GM10266 (cell line): ENCODE measurements around the gene FOXI2.

Experiments used
- DNase-seq: peaks from one replicate; pipeline ENCODE4 v3.0.0; 2012; ENCODE audit errors: extremely low spot score
- CTCF ChIP-seq: IDR thresholded peaks from 2 replicates; pipeline ENCODE4 v1.5.1; 2012; ENCODE audit warnings: mild to moderate bottlenecking, low read depth; ENCODE audit not compliant: control insufficient read depth, insufficient read depth; ENCODE audit errors: missing control alignments

Gene FOXI2

DNA sequence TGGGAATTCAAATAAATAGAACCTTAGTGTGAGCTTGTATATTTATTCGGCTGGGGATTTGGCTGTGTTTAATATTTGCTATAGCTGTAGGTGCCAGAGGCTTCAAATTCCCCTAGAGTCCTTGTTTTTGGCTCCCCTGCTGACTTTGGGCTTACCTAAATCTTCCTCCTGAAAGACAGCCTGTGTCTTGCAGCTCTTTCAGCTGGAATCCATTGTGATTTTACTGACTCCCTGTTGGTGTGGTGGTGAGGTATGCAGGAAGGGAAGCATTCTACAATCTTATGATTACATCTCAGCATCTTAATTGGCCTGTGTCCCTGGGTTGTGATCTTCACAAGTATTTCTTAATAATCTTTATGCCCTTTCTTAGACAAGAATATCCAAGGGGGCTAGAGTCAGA is 25.9 kb downstream of the FOXI2 start:
- DNase-seq, result no peak
- no peak for TF ChIP-seq CTCF

DNA sequence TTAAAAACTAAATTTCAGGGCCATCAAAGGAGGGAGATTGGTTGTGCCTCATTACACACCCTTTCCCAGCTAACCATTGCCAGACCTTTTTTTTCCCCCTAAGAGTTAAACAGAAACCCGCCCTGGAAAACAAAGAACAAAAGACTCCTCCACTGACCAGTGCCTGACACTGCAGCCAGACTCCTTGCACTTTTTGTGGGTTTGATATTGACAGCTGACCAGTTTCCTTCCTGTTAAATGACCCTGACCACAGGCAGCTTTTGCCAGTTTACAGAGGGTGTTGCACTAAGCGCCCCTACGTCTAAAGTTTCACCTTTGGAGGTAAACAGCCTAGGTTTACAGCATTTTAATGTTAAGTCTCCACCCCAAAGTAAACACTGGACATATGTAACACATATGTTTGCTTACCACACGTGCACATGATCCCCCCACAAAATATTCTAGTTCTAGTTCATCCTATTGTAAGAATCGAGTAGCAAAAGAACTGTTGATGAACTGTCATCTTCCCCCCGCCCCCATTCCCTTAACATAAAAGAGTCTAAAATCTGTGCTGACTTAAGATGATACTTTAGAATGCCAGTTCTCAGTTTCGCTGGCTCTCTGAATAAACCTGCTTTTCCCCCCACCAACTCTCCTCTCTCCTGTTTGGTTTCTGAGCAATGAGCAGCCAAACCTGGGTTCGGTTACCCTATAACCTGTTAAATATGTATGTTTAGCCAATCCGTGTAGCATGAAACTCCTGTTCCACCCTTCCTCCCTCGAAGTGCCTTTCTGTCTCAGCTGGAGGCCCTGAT is 38.0 kb downstream of the FOXI2 start:
- TF ChIP-seq CTCF, result no peak
- no peak for DNase-seq

GRCh38 chr10:127776816-127777215 is 39.8 kb downstream of the FOXI2 start:
- TF ChIP-seq CTCF, result no peak
- no peak for DNase-seq

DNA sequence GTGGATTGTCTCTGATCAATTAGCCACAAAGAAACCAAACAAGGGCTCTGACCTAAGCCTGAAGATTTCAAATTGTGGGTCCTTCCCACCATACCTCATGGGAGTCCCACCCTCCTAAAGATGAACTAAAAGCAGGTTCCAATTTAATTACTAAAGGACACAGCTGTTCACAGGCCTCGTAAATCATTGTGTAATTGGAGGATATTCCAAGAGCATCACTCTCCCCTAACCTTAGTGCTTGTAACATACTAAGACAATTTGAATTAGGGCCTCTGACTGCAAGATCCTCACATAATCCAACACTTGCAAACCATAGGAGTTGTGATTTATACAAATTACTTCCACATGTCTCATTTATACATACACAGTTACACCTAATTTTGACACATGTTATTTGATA is 44.4 kb downstream of the FOXI2 start:
- no peak for TF ChIP-seq CTCF
- DNase-seq, result no peak

- TF ChIP-seq CTCF, result no peak
- no peak for DNase-seq
Measured at GRCh38 chr10:127787873-127788272, 50.9 kb downstream of the FOXI2 start.

- no peak for TF ChIP-seq CTCF
- no peak for DNase-seq
Measured at GRCh38 chr10:127790066-127790624, 53.2 kb downstream of the FOXI2 start.
